ENCODE measurements around the gene SCT.

Gene SCT

GRCh38 chr11:665062-665703 is 38.2 kb upstream of the SCT start:
- Histone ChIP-seq H2BK12ac (ENCODE audit: low read length in 2 of 2) (no peak overlapping the region), H2BK120ac (ENCODE audit: low read depth, low read length) (no peak overlapping the region), H3K4me3 (ENCODE audit: insufficient read depth in 1 of 2, low read depth in 1 of 2, low read length in 2 of 2) (peak overlapping the region in 1 of 2 experiments; percentile 45), H3K9me3 (ENCODE audit: control insufficient read depth, low read length) (no peaks in the 10 kb centered on the region), H3K18ac (ENCODE audit: low read depth in 1 of 2, low read length in 2 of 2) (no peak overlapping the region), H3K27ac (ENCODE audit: low read length, poor library complexity, severe bottlenecking) (no peak overlapping the region), H2BK5ac (ENCODE audit: low read depth, low read length, poor library complexity, severe bottlenecking) (no peak overlapping the region), H2AK5ac (ENCODE audit: low read length, severe bottlenecking) (no peak overlapping the region), H3K36me3 (ENCODE audit: control insufficient read depth in 1 of 2, insufficient read depth in 2 of 2, low read depth in 1 of 2, low read length in 2 of 2) (peaks cover 24 to 59% of the 10 kb centered on the region in 2 experiments), H3K79me1 (replicated peaks; ENCODE audit: low read length, poor library complexity, severe bottlenecking) (peaks cover 32% of the 10 kb centered on the region), H3K4ac (ENCODE audit: low read depth in 1 of 2, low read length in 2 of 2) (no peak overlapping the region), H2BK15ac (ENCODE audit: low read depth, poor library complexity, severe bottlenecking) (no peak overlapping the region), H3K14ac (ENCODE audit: low read length in 2 of 2) (no peak overlapping the region), H3K9ac (ENCODE audit: low read length) (peak overlapping the region; percentile 73), H3K27me3 (ENCODE audit: control insufficient read depth in 1 of 2, insufficient read depth in 1 of 2, low read length in 2 of 2) (no peaks in the 10 kb centered on the region), H2AFZ (ENCODE audit: low read depth, low read length) (no peak overlapping the region), H4K8ac (ENCODE audit: low read length) (no peak overlapping the region), H3K4me1 (ENCODE audit: control insufficient read depth, insufficient read depth, low read depth, low read length) (peaks cover 9% of the 10 kb centered on the region), H3K4me2 (ENCODE audit: low read length, poor library complexity, severe bottlenecking) (no peak overlapping the region), H3K23ac (ENCODE audit: low read length in 2 of 2) (no peak overlapping the region), H4K91ac (ENCODE audit: low read length) (no peak overlapping the region)
- no peak for DNase-seq
- WGBS: over 99% methylated on average over 14 of the region's 15 CpGs

DNA sequence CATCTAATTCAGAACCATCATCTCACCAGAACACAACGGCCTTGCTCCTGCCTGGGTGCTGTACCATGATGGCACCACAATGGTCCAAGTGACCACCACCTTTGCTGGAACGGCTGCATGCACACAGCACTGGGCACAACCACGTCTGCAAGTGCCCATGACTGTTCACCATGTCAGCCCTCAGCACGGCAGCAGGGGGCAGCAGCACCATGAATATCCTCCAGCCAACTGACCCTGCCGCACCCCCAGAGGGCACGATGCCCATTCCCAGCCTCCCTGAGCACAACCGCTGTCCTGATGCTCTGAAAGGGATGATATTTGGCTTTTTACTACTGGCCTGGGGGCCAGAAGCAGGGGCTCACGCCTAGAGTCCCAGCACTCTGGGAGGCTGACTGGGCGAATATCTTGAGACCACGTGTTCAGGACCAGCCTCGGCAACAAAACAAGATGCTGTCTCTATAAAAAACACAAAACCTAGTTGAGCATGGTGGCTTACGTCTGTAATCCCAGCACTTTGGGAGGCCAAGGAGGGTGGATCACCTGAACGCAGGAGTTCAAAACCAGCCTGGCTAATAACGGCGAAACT is 35.8 kb upstream of the SCT start:
- Histone ChIP-seq H3K23ac (ENCODE audit: low read length in 2 of 2) (no peak overlapping the region), H4K8ac (ENCODE audit: low read length) (no peak overlapping the region), H3K4me1 (ENCODE audit: control insufficient read depth, insufficient read depth, low read depth, low read length) (peaks cover 13% of the 10 kb centered on the region), H3K36me3 (ENCODE audit: control insufficient read depth in 1 of 2, insufficient read depth in 2 of 2, low read depth in 1 of 2, low read length in 2 of 2) (peaks cover 39 to 73% of the 10 kb centered on the region in 2 experiments), H3K18ac (ENCODE audit: low read depth in 1 of 2, low read length in 2 of 2) (no peak overlapping the region), H3K14ac (ENCODE audit: low read length in 2 of 2) (peak overlapping the region in 1 of 2 experiments; percentile 31), H2BK15ac (ENCODE audit: low read depth, poor library complexity, severe bottlenecking) (no peak overlapping the region), H2BK5ac (ENCODE audit: low read depth, low read length, poor library complexity, severe bottlenecking) (no peak overlapping the region), H4K91ac (ENCODE audit: low read length) (no peak overlapping the region), H2AK5ac (ENCODE audit: low read length, severe bottlenecking) (no peak overlapping the region), H2BK120ac (ENCODE audit: low read depth, low read length) (no peak overlapping the region), H3K79me1 (replicated peaks; ENCODE audit: low read length, poor library complexity, severe bottlenecking) (peaks cover 36% of the 10 kb centered on the region), H3K27ac (ENCODE audit: low read length, poor library complexity, severe bottlenecking) (no peak overlapping the region), H3K9ac (ENCODE audit: low read length) (no peak overlapping the region), H2BK12ac (ENCODE audit: low read length in 2 of 2) (no peak overlapping the region), H3K27me3 (ENCODE audit: control insufficient read depth in 1 of 2, insufficient read depth in 1 of 2, low read length in 2 of 2) (no peaks in the 10 kb centered on the region), H3K9me3 (ENCODE audit: control insufficient read depth, low read length) (no peaks in the 10 kb centered on the region), H2AFZ (ENCODE audit: low read depth, low read length) (no peak overlapping the region), H3K4ac (ENCODE audit: low read depth in 1 of 2, low read length in 2 of 2) (no peak overlapping the region), H3K4me2 (ENCODE audit: low read length, poor library complexity, severe bottlenecking) (no peak overlapping the region), H3K4me3 (ENCODE audit: insufficient read depth in 1 of 2, low read depth in 1 of 2, low read length in 2 of 2) (no peak overlapping the region)
- 81% methylated on average over 15 of the region's 15 CpGs for WGBS
- DNase-seq: peak; percentile 58

- no peak overlapping the region for H2BK15ac ChIP-seq (ENCODE audit: low read depth, poor library complexity, severe bottlenecking)
- H2BK120ac ChIP-seq (ENCODE audit: low read depth, low read length): no peak overlapping the region
- 98% methylated on average over 17 of the region's 19 CpGs for WGBS
- H3K79me1 ChIP-seq (replicated peaks; ENCODE audit: low read length, poor library complexity, severe bottlenecking): peaks cover 46% of the 10 kb centered on the region
- no peak overlapping the region for H3K14ac ChIP-seq (ENCODE audit: low read length in 2 of 2)
- no peak overlapping the region for H4K8ac ChIP-seq (ENCODE audit: low read length)
- peaks cover 49 to 81% of the 10 kb centered on the region in 2 experiments for H3K36me3 ChIP-seq (ENCODE audit: control insufficient read depth in 1 of 2, insufficient read depth in 2 of 2, low read depth in 1 of 2, low read length in 2 of 2)
- peaks cover 19% of the 10 kb centered on the region for H3K4me1 ChIP-seq (ENCODE audit: control insufficient read depth, insufficient read depth, low read depth, low read length)
- H2AFZ ChIP-seq (ENCODE audit: low read depth, low read length): no peak overlapping the region
- DNase-seq: no peak
- H3K23ac ChIP-seq (ENCODE audit: low read length in 2 of 2): no peak overlapping the region
- no peak overlapping the region for H2BK12ac ChIP-seq (ENCODE audit: low read length in 2 of 2)
- H3K4me3 ChIP-seq (ENCODE audit: insufficient read depth in 1 of 2, low read depth in 1 of 2, low read length in 2 of 2): no peak overlapping the region
- H3K4me2 ChIP-seq (ENCODE audit: low read length, poor library complexity, severe bottlenecking): no peak overlapping the region
- H3K9me3 ChIP-seq (ENCODE audit: control insufficient read depth, low read length): no peaks in the 10 kb centered on the region
- H3K9ac ChIP-seq (ENCODE audit: low read length): no peak overlapping the region
- H2BK5ac ChIP-seq (ENCODE audit: low read depth, low read length, poor library complexity, severe bottlenecking): no peak overlapping the region
- H4K91ac ChIP-seq (ENCODE audit: low read length): no peak overlapping the region
- H2AK5ac ChIP-seq (ENCODE audit: low read length, severe bottlenecking): no peak overlapping the region
- H3K27ac ChIP-seq (ENCODE audit: low read length, poor library complexity, severe bottlenecking): no peak overlapping the region
- no peaks in the 10 kb centered on the region for H3K27me3 ChIP-seq (ENCODE audit: control insufficient read depth in 1 of 2, insufficient read depth in 1 of 2, low read length in 2 of 2)
- no peak overlapping the region for H3K18ac ChIP-seq (ENCODE audit: low read depth in 1 of 2, low read length in 2 of 2)
- no peak overlapping the region for H3K4ac ChIP-seq (ENCODE audit: low read depth in 1 of 2, low read length in 2 of 2)
Observed at GRCh38 chr11:660681-661444, 33.9 kb upstream of the SCT start.

DNA sequence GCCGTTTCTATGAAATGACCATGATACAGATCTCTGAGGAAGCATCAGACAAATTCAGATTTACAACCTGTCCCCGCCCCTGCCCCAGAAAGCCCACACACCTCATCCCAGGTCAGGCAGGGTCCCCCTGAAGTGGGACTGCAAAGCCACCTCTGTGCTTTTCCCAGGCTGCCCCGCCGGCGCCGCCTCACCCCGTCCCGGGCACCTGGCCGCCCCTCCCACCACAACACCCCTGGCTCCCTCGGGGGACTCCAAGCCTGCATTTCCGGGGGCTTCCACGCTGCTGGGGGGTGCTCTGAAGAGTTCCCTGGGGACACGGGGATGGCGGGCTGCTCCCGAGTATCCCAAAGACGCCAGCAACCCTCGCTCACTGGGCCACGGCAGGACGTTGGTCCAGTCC is 33.3 kb upstream of the SCT start:
- Histone ChIP-seq H2BK15ac (ENCODE audit: low read depth, poor library complexity, severe bottlenecking) (no peak overlapping the region), H3K27me3 (ENCODE audit: control insufficient read depth in 1 of 2, insufficient read depth in 1 of 2, low read length in 2 of 2) (no peaks in the 10 kb centered on the region), H2BK120ac (ENCODE audit: low read depth, low read length) (no peak overlapping the region), H3K4me2 (ENCODE audit: low read length, poor library complexity, severe bottlenecking) (no peak overlapping the region), H3K18ac (ENCODE audit: low read depth in 1 of 2, low read length in 2 of 2) (no peak overlapping the region), H3K4me3 (ENCODE audit: insufficient read depth in 1 of 2, low read depth in 1 of 2, low read length in 2 of 2) (no peak overlapping the region), H3K36me3 (ENCODE audit: control insufficient read depth in 1 of 2, insufficient read depth in 2 of 2, low read depth in 1 of 2, low read length in 2 of 2) (peaks cover 49 to 75% of the 10 kb centered on the region in 2 experiments), H2BK5ac (ENCODE audit: low read depth, low read length, poor library complexity, severe bottlenecking) (no peak overlapping the region), H2BK12ac (ENCODE audit: low read length in 2 of 2) (no peak overlapping the region), H3K14ac (ENCODE audit: low read length in 2 of 2) (no peak overlapping the region), H2AK5ac (ENCODE audit: low read length, severe bottlenecking) (no peak overlapping the region), H3K9ac (ENCODE audit: low read length) (no peak overlapping the region), H3K27ac (ENCODE audit: low read length, poor library complexity, severe bottlenecking) (no peak overlapping the region), H3K23ac (ENCODE audit: low read length in 2 of 2) (no peak overlapping the region), H3K9me3 (ENCODE audit: control insufficient read depth, low read length) (no peaks in the 10 kb centered on the region), H4K8ac (ENCODE audit: low read length) (no peak overlapping the region), H3K4me1 (ENCODE audit: control insufficient read depth, insufficient read depth, low read depth, low read length) (peaks cover 17% of the 10 kb centered on the region), H3K79me1 (replicated peaks; ENCODE audit: low read length, poor library complexity, severe bottlenecking) (peaks cover 43% of the 10 kb centered on the region), H4K91ac (ENCODE audit: low read length) (no peak overlapping the region), H2AFZ (ENCODE audit: low read depth, low read length) (no peak overlapping the region), H3K4ac (ENCODE audit: low read depth in 1 of 2, low read length in 2 of 2) (no peak overlapping the region)
- DNase-seq: no peak
- WGBS: 97% methylated on average over 19 of the region's 19 CpGs
